OCI-LY7 (cell line): ENCODE data around the gene RAPGEF3. TPM values are rescaled to one million over a fixed set of nuclear protein-coding genes. Genes with fewer than 3 reads are reported as not detected.

Source experiments
- BruUV-seq: library from RNA; stranded (reverse); fragments of 400-500 nt; replicated peaks from 2 replicates; lab custom pipeline; 2021; lab: Mats Ljungman, UMichigan
- CTCF ChIA-PET: fragments of 300-600 bp; sonication (Branson Sonifier 250); formaldehyde crosslinking; loops from one replicate; lab custom pipeline; 2022; ENCODE audit warnings: antibody characterized with exemption; ENCODE audit not compliant: unreplicated experiment; lab: Charles Lee
- POLR2A ChIA-PET: fragments of 300-600 bp; sonication (Branson Sonifier 250); formaldehyde crosslinking; loops from one replicate; lab custom pipeline; 2022; ENCODE audit warnings: antibody characterized with exemption; lab: Charles Lee
- DNase-seq: peaks from one replicate; pipeline ENCODE4 v3.0.0-alpha.2; 2015; ENCODE audit warnings: low spot score
- H2AFZ ChIP-seq: fragments of 200-600 bp; sonication (generic), shearing (Covaris generic); 2 replicates; pipeline ENCODE4 v1.6.1; 2014; ENCODE audit warnings: mild to moderate bottlenecking, antibody characterized with exemption, low read length, moderate library complexity
- H3K27ac ChIP-seq: fragments of 200-600 bp; sonication (generic); 2 replicates; pipeline ENCODE4 v1.5.1; 2014; ENCODE audit warnings: mixed run types, low read depth, mild to moderate bottlenecking, moderate library complexity, low read length, inconsistent platforms; ENCODE audit not compliant: poor library complexity, severe bottlenecking
- H3K36me3 ChIP-seq: fragments of 200-600 bp; sonication (generic); 2 replicates; pipeline ENCODE4 v1.6.1; 2014; ENCODE audit warnings: mild to moderate bottlenecking, antibody characterized with exemption, low read length, moderate library complexity, mixed read lengths; ENCODE audit not compliant: insufficient read depth
- H3K4me1 ChIP-seq: fragments of 200-600 bp; sonication (generic); 2 replicates; pipeline ENCODE4 v1.5.1; 2014; ENCODE audit warnings: mild to moderate bottlenecking, low read length; ENCODE audit not compliant: insufficient read depth, poor library complexity, severe bottlenecking
- H3K4me2 ChIP-seq: fragments of 200-600 bp; sonication (generic); 2 replicates; pipeline ENCODE4 v1.6.1; 2014; ENCODE audit warnings: mild to moderate bottlenecking, low read length
- H3K4me3 ChIP-seq: fragments of 200-600 bp; sonication (generic); 2 replicates; pipeline ENCODE4 v1.5.1; 2014; ENCODE audit warnings: mild to moderate bottlenecking, low read depth, low read length; ENCODE audit not compliant: poor library complexity, severe bottlenecking
- H3K79me2 ChIP-seq: fragments of 200-600 bp; sonication (generic); 2 replicates; pipeline ENCODE4 v1.6.1; 2016; ENCODE audit warnings: low read depth, mild to moderate bottlenecking, low read length, moderate library complexity, mixed read lengths; ENCODE audit not compliant: insufficient read depth
- H3K9me2 ChIP-seq: fragments of 200-600 bp; sonication (generic); 2 replicates; pipeline ENCODE4 v1.6.1; 2016; ENCODE audit warnings: mild to moderate bottlenecking, low read length, mixed read lengths; ENCODE audit not compliant: insufficient read depth
- H3K9me3 ChIP-seq: fragments of 200-600 bp; sonication (generic); 2 replicates; pipeline ENCODE4 v1.6.1; 2014; ENCODE audit warnings: mild to moderate bottlenecking, mixed run types, low read length, mixed read lengths
- H4K20me1 ChIP-seq: fragments of 200-600 bp; sonication (generic); 2 replicates; pipeline ENCODE4 v1.6.1; 2014; ENCODE audit warnings: mild to moderate bottlenecking, antibody characterized with exemption, low read length, moderate library complexity, mixed read lengths; ENCODE audit not compliant: insufficient read depth
- EZH2phosphoT487 ChIP-seq: fragments of 200-600 bp; sonication (generic); IDR thresholded peaks from 2 replicates; pipeline ENCODE4 v1.6.1; 2018; ENCODE audit warnings: low read depth, borderline replicate concordance, mild to moderate bottlenecking, mixed run types, antibody characterized with exemption, low read length, moderate library complexity, mixed read lengths
- intact Hi-C: fragments of 100-400 bp; cut with micrococcal nuclease; formaldehyde crosslinking; loops from one replicate; pipeline ENCODE4 v1.10.0; 2022; ENCODE audit not compliant: unreplicated experiment
- total RNA-seq, 2 experiments: library from RNA; depleted of rRNA in 1 of 2; stranded (reverse); fragments of >200 nt in 1 of 2; shearing (Covaris generic) in 1 of 2; gene quantifications; 2 replicates each; pipeline ENCODE4 v1.2.3, GENCODE V29; 2014 to 2022
- TF ChIP-seq, protein P1 (sequence below): fragments of 200-600 bp; sonication (generic); conservative IDR thresholded peaks from 2 replicates; pipeline ENCODE4 v1.5.1; 2014; ENCODE audit warnings: mild to moderate bottlenecking, antibody characterized with exemption, low read length, moderate library complexity, mixed read lengths

Gene RAPGEF3
- total RNA-seq, 2 experiments from 2014 or later: 0.69 to 4.7 TPM

DNA sequence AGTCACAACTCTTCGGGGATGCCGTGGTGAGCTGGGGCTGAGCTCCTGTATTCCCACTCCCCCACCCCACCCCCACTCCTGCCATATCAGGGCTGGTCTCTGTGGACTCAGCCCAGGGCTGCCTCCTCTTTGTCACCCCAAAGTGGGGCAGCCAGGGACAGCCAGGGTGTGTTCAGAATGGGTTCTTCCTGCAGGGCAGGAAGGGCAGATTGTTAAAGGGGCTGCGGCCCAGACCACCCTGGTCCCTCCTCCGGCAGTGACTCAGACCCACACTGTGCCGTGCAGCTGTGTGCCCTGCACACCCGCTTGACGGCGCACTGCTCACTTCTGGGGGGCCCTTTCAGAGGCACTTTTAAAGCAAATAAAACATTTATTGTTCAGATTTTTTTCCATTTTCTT, 23.7 kb upstream of the RAPGEF3 start:
- POLR2A ChIA-PET: no interaction called here
- Histone ChIP-seq H2AFZ (no peak overlapping the region), H3K9me3 (no peaks in the 10 kb centered on the region), H3K4me1 (peaks cover 14% of the 10 kb centered on the region), H3K36me3 (peaks cover 54% of the 10 kb centered on the region), H3K27ac (no peak overlapping the region), H3K9me2 (no peaks in the 10 kb centered on the region), H3K79me2 (no peaks in the 10 kb centered on the region), H4K20me1 (no peaks in the 10 kb centered on the region), H3K4me3 (no peak overlapping the region), H3K4me2 (no peak overlapping the region)
- intact Hi-C loops: no loop called here
- BruUV-seq: no TSS peak
- DNase-seq: no peak
- TF ChIP-seq, protein P1, sequence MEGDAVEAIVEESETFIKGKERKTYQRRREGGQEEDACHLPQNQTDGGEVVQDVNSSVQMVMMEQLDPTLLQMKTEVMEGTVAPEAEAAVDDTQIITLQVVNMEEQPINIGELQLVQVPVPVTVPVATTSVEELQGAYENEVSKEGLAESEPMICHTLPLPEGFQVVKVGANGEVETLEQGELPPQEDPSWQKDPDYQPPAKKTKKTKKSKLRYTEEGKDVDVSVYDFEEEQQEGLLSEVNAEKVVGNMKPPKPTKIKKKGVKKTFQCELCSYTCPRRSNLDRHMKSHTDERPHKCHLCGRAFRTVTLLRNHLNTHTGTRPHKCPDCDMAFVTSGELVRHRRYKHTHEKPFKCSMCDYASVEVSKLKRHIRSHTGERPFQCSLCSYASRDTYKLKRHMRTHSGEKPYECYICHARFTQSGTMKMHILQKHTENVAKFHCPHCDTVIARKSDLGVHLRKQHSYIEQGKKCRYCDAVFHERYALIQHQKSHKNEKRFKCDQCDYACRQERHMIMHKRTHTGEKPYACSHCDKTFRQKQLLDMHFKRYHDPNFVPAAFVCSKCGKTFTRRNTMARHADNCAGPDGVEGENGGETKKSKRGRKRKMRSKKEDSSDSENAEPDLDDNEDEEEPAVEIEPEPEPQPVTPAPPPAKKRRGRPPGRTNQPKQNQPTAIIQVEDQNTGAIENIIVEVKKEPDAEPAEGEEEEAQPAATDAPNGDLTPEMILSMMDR: no peak
- TF ChIP-seq EZH2phosphoT487: no peak
- CTCF ChIA-PET: interaction anchor here (0.7 to 1.4 kb wide), 2 partner anchors 39 to 54 kb away, joined by 3 to 4 read pairs; no protein-coding TSS in a partner anchor

- intact Hi-C loops: no loop called here
- Histone ChIP-seq H4K20me1 (no peaks in the 10 kb centered on the region), H2AFZ (no peak overlapping the region), H3K9me3 (no peaks in the 10 kb centered on the region), H3K9me2 (no peaks in the 10 kb centered on the region), H3K4me2 (no peak overlapping the region), H3K4me1 (peaks cover 20% of the 10 kb centered on the region), H3K27ac (no peak overlapping the region), H3K79me2 (no peaks in the 10 kb centered on the region), H3K4me3 (no peak overlapping the region), H3K36me3 (peaks cover 48% of the 10 kb centered on the region)
- no peak for DNase-seq
- TF ChIP-seq EZH2phosphoT487: no peak
- TF ChIP-seq, protein P1: no peak
- CTCF ChIA-PET: interaction anchor here (0.7 to 1.4 kb wide), 2 partner anchors 39 to 55 kb away, joined by 3 to 4 read pairs; no protein-coding TSS in a partner anchor
- no TSS peak for BruUV-seq
- POLR2A ChIA-PET: interaction anchor here (0.6 kb wide), 1 partner anchor 29 kb away, joined by 3 read pairs; no protein-coding TSS in a partner anchor
Observed at GRCh38 chr12:47781479-47782371, 23.0 kb upstream of the RAPGEF3 start.
